MCF 10A (cell line): Measurements from ENCODE around the gene ADGRD1. TPM values are rescaled to one million over a fixed set of nuclear protein-coding genes. Genes with fewer than 3 reads are reported as not detected.

ENCODE experiments used
- BruUV-seq: library from RNA; stranded (reverse); fragments of 400-500 nt; replicated peaks from 2 replicates; lab custom pipeline; 2021; lab: Mats Ljungman, UMichigan
- CTCF ChIA-PET: fragments of 300-600 bp; sonication (Branson Sonifier 250); formaldehyde crosslinking; extraction: SDS; loops from one replicate; lab custom pipeline; 2021; ENCODE audit warnings: antibody characterized with exemption, inconsistent platforms; lab: Yijun Ruan, JAX
- POLR2A ChIA-PET: fragments of 300-600, 350-650 bp; sonication (Branson Sonifier 250); formaldehyde crosslinking; extraction: SDS; loops from one replicate; lab custom pipeline; 2020; ENCODE audit warnings: antibody characterized with exemption, inconsistent platforms; lab: Yijun Ruan, JAX
- DNase-seq: peaks from one replicate; pipeline ENCODE4 v3.0.0-alpha.2; 2018; ENCODE audit not compliant: unreplicated experiment
- H3K27ac Mint-ChIP-seq: one replicate; pipeline ENCODE4 v1.8.0; 2022; ENCODE audit warnings: mild to moderate bottlenecking, low read depth, mixed read lengths; ENCODE audit not compliant: unreplicated experiment
- H3K27me3 Mint-ChIP-seq: one replicate; pipeline ENCODE4 v1.8.0; 2022; ENCODE audit warnings: mixed read lengths; ENCODE audit not compliant: insufficient read depth, unreplicated experiment
- H3K36me3 Mint-ChIP-seq: one replicate; pipeline ENCODE4 v1.8.0; 2022; ENCODE audit warnings: mild to moderate bottlenecking, moderate library complexity, mixed read lengths; ENCODE audit not compliant: insufficient read depth, unreplicated experiment
- H3K4me1 Mint-ChIP-seq: one replicate; pipeline ENCODE4 v1.8.0; 2022; ENCODE audit warnings: mixed read lengths; ENCODE audit not compliant: insufficient read depth, unreplicated experiment
- H3K4me3 Mint-ChIP-seq: one replicate; pipeline ENCODE4 v1.8.0; 2022; ENCODE audit warnings: mild to moderate bottlenecking, moderate library complexity, mixed read lengths; ENCODE audit not compliant: unreplicated experiment
- H3K9me3 Mint-ChIP-seq: one replicate; pipeline ENCODE4 v1.8.0; 2022; ENCODE audit warnings: mixed read lengths; ENCODE audit not compliant: unreplicated experiment
- CTCF ChIP-seq: fragments of 200-600 bp; IDR thresholded peaks from one replicate; pipeline ENCODE4 v1.8.0; 2022; ENCODE audit warnings: antibody characterized with exemption, mild to moderate bottlenecking; ENCODE audit not compliant: unreplicated experiment
- intact Hi-C: fragments of 100-400 bp; cut with micrococcal nuclease; formaldehyde crosslinking; loops from 2 replicates; pipeline ENCODE4 v1.14.1; 2022
- total RNA-seq: library from RNA; stranded (reverse); gene quantifications from 2 replicates; pipeline ENCODE4 v1.2.3, GENCODE V29; 2022

The ADGRD1 gene
- total RNA-seq, 1 experiment from 2014 or later, result 0.68 TPM

DNA sequence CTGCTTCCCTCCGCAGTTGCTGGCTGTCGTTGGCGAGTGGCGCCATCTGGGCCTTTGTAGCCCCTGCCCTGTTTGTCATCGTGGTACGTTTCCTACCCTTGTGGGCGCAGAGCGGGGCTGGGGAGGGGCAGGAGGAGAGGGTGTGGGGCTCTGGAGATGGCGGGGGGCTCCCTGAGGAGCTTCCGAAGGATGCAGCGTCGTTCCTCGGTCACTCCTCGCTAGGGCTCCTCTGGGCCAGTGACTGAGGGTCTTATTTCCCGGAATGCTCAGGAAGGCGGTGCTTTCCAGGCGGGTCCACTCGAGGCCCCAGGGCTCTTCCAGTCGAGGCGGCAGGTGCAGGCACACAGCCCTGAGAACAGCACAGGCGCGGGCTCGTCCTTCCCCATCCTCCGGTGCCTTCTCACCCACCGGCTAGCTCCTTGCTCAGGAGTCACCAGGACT is 167.1 kb downstream of the ADGRD1 start:
- intact Hi-C loops, result no loop called here
- DNase-seq, result no peak
- no peaks in the 10 kb centered on the region for H3K4me1 Mint-ChIP-seq
- H3K27me3 Mint-ChIP-seq, result no peaks in the 10 kb centered on the region
- H3K9me3 Mint-ChIP-seq, result no peaks in the 10 kb centered on the region
- BruUV-seq, result no TSS peak
- H3K27ac Mint-ChIP-seq, result no peak overlapping the region
- CTCF ChIA-PET, result interaction anchor here (0.6 kb wide), 1 partner anchor 17 kb away, joined by 3 read pairs; no protein-coding TSS in a partner anchor
- no peaks in the 10 kb centered on the region for H3K36me3 Mint-ChIP-seq
- TF ChIP-seq CTCF, result no peak
- POLR2A ChIA-PET, result no interaction called here
- no peak overlapping the region for H3K4me3 Mint-ChIP-seq

DNA sequence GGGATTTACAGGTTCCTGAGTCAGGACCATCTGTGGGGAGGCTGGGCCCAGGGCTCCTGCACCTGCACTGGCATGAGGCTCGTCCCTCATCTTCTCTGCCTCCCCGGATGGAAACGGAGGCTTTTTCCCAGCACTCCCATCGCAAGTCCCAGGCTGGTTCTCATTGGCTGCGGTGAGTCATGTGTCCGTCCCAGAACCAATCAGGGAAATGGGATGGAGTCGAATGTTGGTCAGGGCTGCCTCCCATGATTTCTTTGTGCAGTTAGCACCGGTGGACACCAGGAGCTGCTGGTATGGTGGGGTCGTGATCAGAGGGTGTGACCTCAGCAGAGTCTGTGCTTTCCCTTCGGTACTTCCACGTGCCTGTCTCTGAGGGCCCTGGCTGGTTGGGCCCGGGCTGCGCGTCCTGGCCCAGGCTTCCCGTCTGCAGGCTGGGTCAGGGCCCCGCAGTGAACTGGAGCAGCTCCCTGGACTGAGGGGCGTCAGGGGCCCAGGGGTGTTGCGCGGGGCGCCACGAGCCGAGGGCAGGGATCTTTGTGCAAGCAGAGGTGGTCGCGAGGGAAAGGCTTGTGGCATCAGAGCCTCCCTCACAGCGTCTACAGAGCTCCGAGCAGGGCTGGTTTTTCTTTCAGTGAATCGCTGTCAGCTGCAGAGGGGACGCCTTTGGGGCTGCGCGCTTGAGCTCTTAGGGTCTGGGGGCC is 168.1 kb downstream of the ADGRD1 start:
- no TSS peak for BruUV-seq

GRCh38 chr12:131122631-131123030 is 168.9 kb downstream of the ADGRD1 start:
- no peak for TF ChIP-seq CTCF
- Mint-ChIP-seq H3K4me1 (no peaks in the 10 kb centered on the region), H3K27me3 (no peaks in the 10 kb centered on the region), H3K4me3 (no peak overlapping the region), H3K36me3 (no peaks in the 10 kb centered on the region), H3K9me3 (no peaks in the 10 kb centered on the region), H3K27ac (no peak overlapping the region)
- no TSS peak for BruUV-seq
- ChIA-PET CTCF (interaction anchor here (0.6 to 1.0 kb wide), 2 partner anchors 18 to 442 kb away, joined by 3 to 4 read pairs; no protein-coding TSS in a partner anchor), POLR2A (no interaction called here)
- DNase-seq, result no peak
- intact Hi-C loops, result no loop called here

More for the DNA sequence above, 168.1 kb downstream of the ADGRD1 start:
- DNase-seq, result no peak
- no peak overlapping the region for H3K4me3 Mint-ChIP-seq
- ChIA-PET CTCF (interaction anchor here (0.6 kb wide), 2 partner anchors 18 to 443 kb away, joined by 3 read pairs; no protein-coding TSS in a partner anchor), POLR2A (no interaction called here)
- no peak for TF ChIP-seq CTCF
- no peaks in the 10 kb centered on the region for H3K36me3 Mint-ChIP-seq
- no peaks in the 10 kb centered on the region for H3K27me3 Mint-ChIP-seq
- intact Hi-C loops, result no loop called here
- no peaks in the 10 kb centered on the region for H3K4me1 Mint-ChIP-seq
- no peak overlapping the region for H3K27ac Mint-ChIP-seq
- no peaks in the 10 kb centered on the region for H3K9me3 Mint-ChIP-seq

GRCh38 chr12:131123817-131124216 is 170.1 kb downstream of the ADGRD1 start:
- Mint-ChIP-seq H3K27me3 (no peaks in the 10 kb centered on the region), H3K27ac (no peak overlapping the region), H3K9me3 (no peaks in the 10 kb centered on the region), H3K36me3 (no peaks in the 10 kb centered on the region), H3K4me3 (no peak overlapping the region), H3K4me1 (no peaks in the 10 kb centered on the region)
- no peak for DNase-seq
- intact Hi-C loops, result no loop called here
- ChIA-PET POLR2A (interaction anchor here (0.7 kb wide), 1 partner anchor 375 kb away, joined by 3 read pairs; no protein-coding TSS in a partner anchor), CTCF (interaction anchor here (0.6 to 1.6 kb wide), 3 partner anchors 11 to 20 kb away, joined by 4 to 7 read pairs (median 6); no protein-coding TSS in a partner anchor)
- BruUV-seq, result no TSS peak
- no peak for TF ChIP-seq CTCF
